CD4-positive, CD25-positive, alpha-beta regulatory T cell (primary cell): ENCODE results near the gene ABCA9. TPM values are rescaled to one million over a fixed set of nuclear protein-coding genes. Genes with fewer than 3 reads are reported as not detected.

Experiments
- ATAC-seq, 2 donors: fragments of 150-1000 bp; cut with Tn5 transposase; one replicate each; pipeline ENCODE4 v1.10.0; 2021; ENCODE audit warnings: low read depth in 2 of 2, moderate number of reproducible peaks in 2 of 2, moderate library complexity in 1 of 2
- DNase-seq, 3 donors: peaks; one replicate each; pipeline versions ENCODE4 v3.0.0 to v3.0.0-alpha.2; 2012 to 2022; ENCODE audit warnings: mixed read lengths in 1 of 3
- H3K27ac ChIP-seq: one replicate; pipeline ENCODE4 v1.7.0; 2013; ENCODE audit warnings: mild to moderate bottlenecking, low read length; ENCODE audit not compliant: insufficient read depth, poor library complexity, severe bottlenecking
- H3K27me3 ChIP-seq: one replicate; pipeline ENCODE4 v1.7.0; 2013; ENCODE audit warnings: low read length; ENCODE audit not compliant: control insufficient read depth, insufficient read depth
- H3K36me3 ChIP-seq: one replicate; pipeline ENCODE4 v1.7.0; 2013; ENCODE audit warnings: mild to moderate bottlenecking, low read length, moderate library complexity; ENCODE audit not compliant: control insufficient read depth, insufficient read depth
- H3K4me1 ChIP-seq: 2 replicates; pipeline ENCODE4 v1.7.0; 2013; ENCODE audit warnings: mild to moderate bottlenecking, low read length; ENCODE audit not compliant: insufficient read depth, control insufficient read depth, poor library complexity, severe bottlenecking
- H3K4me3 ChIP-seq: one replicate; pipeline ENCODE4 v1.7.0; 2013; ENCODE audit warnings: low read depth, mild to moderate bottlenecking, low read length, moderate library complexity
- H3K9me3 ChIP-seq, 2 experiments: 1 replicate in 1 of 2; 2 replicates in 1 of 2; pipeline ENCODE4 v1.7.0; 2013; ENCODE audit warnings: low read length in 2 of 2, mild to moderate bottlenecking in 1 of 2, moderate library complexity in 1 of 2; ENCODE audit not compliant: control insufficient read depth in 2 of 2
- H3K27ac Mint-ChIP-seq, 3 donors: one replicate each; pipeline ENCODE4 v1.8.0; 2020 to 2022; ENCODE audit warnings: mild to moderate bottlenecking in 3 of 3, mixed read lengths in 3 of 3, moderate library complexity in 2 of 3
- H3K27me3 Mint-ChIP-seq: one replicate; pipeline ENCODE4 v1.8.0; 2022; ENCODE audit warnings: mild to moderate bottlenecking, mixed read lengths
- H3K36me3 Mint-ChIP-seq: one replicate; pipeline ENCODE4 v1.8.0; 2020; ENCODE audit warnings: mixed read lengths
- H3K4me1 Mint-ChIP-seq, 4 donors: one replicate each; pipeline ENCODE4 v1.8.0; 2020 to 2022; ENCODE audit warnings: mixed read lengths in 4 of 4, mild to moderate bottlenecking in 1 of 4
- H3K4me3 Mint-ChIP-seq, 4 donors: one replicate each; pipeline ENCODE4 v1.8.0; 2020 to 2022; ENCODE audit warnings: mild to moderate bottlenecking in 4 of 4, mixed read lengths in 4 of 4, moderate library complexity in 3 of 4
- H3K9me3 Mint-ChIP-seq, 7 donors: one replicate each; pipeline ENCODE4 v1.8.0; 2020 to 2022; ENCODE audit warnings: mixed read lengths in 7 of 7, mild to moderate bottlenecking in 3 of 7, moderate library complexity in 2 of 7
- polyA plus RNA-seq, 4 donors: library from polyadenylated mRNA; unstranded; fragments of 300-500 nt; fragmentation: Illumina TruSeq; gene quantifications; one replicate each; pipeline ENCODE4 v1.2.3, GENCODE V29; 2021
- total RNA-seq: library from RNA; stranded (reverse); gene quantifications from one replicate; pipeline ENCODE4 v1.2.3, GENCODE V29; 2022

ABCA9 gene
- total and polyA plus RNA-seq, 5 donors from 2014 or later, result not detected

- ATAC-seq (no peak), DNase-seq (no peak)
- Histone ChIP-seq H3K4me3 (no peak overlapping the region), H3K27me3 (peaks cover 3% of the 10 kb centered on the region), H3K4me1 (no peaks in the 10 kb centered on the region), H3K27ac (no peak overlapping the region), H3K36me3 (no peaks in the 10 kb centered on the region), H3K9me3 (no peaks in the 10 kb centered on the region)
- peaks cover 0 to under 1% (median 0%) of the 10 kb centered on the region in 7 donors for H3K9me3 Mint-ChIP-seq
- no peak overlapping the region for H3K4me3 Mint-ChIP-seq
- H3K27me3 Mint-ChIP-seq, result no peaks in the 10 kb centered on the region
- H3K27ac Mint-ChIP-seq, result no peak overlapping the region
- H3K36me3 Mint-ChIP-seq, result no peaks in the 10 kb centered on the region
- no peaks in the 10 kb centered on the region for H3K4me1 Mint-ChIP-seq
Observed at GRCh38 chr17:69045646-69046045, 15.1 kb downstream of the ABCA9 start.

- ATAC-seq (no peak), DNase-seq (no peak)
- Histone ChIP-seq H3K9me3 (no peaks in the 10 kb centered on the region), H3K4me3 (no peak overlapping the region), H3K4me1 (no peaks in the 10 kb centered on the region), H3K36me3 (no peaks in the 10 kb centered on the region), H3K27ac (no peak overlapping the region), H3K27me3 (peaks cover 1% of the 10 kb centered on the region)
- Mint-ChIP-seq H3K9me3 (peaks cover 0 to 2% (median 0%) of the 10 kb centered on the region in 7 donors), H3K27ac (no peak overlapping the region), H3K27me3 (no peaks in the 10 kb centered on the region), H3K4me1 (no peaks in the 10 kb centered on the region), H3K4me3 (no peak overlapping the region), H3K36me3 (no peaks in the 10 kb centered on the region)
Observed at GRCh38 chr17:69044371-69044770, 16.4 kb downstream of the ABCA9 start.

DNA sequence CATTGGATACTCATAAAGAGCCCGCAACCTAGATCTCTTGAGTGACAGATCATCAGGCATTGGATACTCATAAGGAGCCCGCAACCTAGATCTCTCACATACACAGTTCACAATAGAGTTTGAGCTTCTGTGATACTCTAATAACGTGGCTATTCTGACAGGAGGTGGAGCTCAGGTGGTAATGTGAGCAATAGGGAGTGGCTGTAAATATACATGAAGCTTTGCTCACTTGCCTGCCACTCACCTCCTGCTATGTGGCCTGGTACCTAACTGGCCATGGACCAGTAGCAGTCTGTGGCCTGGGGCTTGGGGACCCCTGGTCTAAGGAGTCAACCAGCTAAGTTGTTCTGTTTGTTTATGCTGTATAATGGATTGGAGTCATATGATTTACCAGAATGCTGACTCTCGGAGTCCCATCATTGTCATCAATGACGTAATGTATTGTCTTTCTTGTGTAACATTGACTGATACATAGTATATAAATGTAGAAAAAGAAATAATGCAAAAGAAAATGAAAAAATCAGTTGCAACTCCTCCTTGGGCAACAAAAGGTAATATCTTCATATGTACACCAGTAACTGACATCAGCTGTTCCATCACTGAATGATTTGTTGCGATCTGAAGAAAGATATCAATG is 17.5 kb downstream of the ABCA9 start:
- Histone ChIP-seq H3K4me3 (no peak overlapping the region), H3K36me3 (no peaks in the 10 kb centered on the region), H3K4me1 (no peaks in the 10 kb centered on the region), H3K9me3 (no peaks in the 10 kb centered on the region), H3K27ac (no peak overlapping the region), H3K27me3 (no peaks in the 10 kb centered on the region)
- Mint-ChIP-seq H3K27me3 (no peaks in the 10 kb centered on the region), H3K9me3 (peaks cover 0 to 4% (median 2%) of the 10 kb centered on the region in 7 donors), H3K4me1 (no peaks in the 10 kb centered on the region), H3K4me3 (no peak overlapping the region), H3K27ac (no peak overlapping the region), H3K36me3 (no peaks in the 10 kb centered on the region)
- no peak for DNase-seq
- no peak for ATAC-seq

DNA sequence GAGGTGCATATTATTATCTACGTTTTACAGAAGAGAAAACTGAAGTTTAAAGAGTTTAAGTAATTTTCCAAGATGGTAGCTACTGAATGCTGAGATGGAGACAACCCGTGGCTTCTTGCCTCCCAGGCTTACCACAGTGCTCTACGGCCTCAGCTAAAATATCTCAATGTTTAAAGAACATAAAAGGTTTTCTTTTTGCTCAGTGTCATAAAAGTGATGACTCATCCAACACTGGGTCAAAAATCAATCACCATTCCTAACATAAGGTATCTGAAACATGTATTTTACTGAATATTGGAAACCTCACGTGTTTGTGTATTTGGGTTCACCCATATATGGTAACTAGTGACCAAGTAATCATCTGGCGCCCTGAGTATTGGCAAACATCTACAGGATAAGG is 18.4 kb downstream of the ABCA9 start:
- no peak for ATAC-seq

GRCh38 chr17:69031839-69032238 is 28.9 kb downstream of the ABCA9 start:
- Histone ChIP-seq H3K9me3 (no peaks in the 10 kb centered on the region), H3K27me3 (no peaks in the 10 kb centered on the region), H3K4me1 (no peaks in the 10 kb centered on the region), H3K4me3 (no peak overlapping the region), H3K27ac (no peak overlapping the region), H3K36me3 (no peaks in the 10 kb centered on the region)
- no peaks in the 10 kb centered on the region for H3K36me3 Mint-ChIP-seq
- H3K27ac Mint-ChIP-seq, result no peak overlapping the region
- peaks cover 10% of the 10 kb centered on the region for H3K27me3 Mint-ChIP-seq
- peaks cover 0 to 8% (median 0%) of the 10 kb centered on the region in 7 donors for H3K9me3 Mint-ChIP-seq
- DNase-seq, result no peak
- ATAC-seq, result no peak
- H3K4me3 Mint-ChIP-seq, result no peak overlapping the region
- no peaks in the 10 kb centered on the region for H3K4me1 Mint-ChIP-seq

More for the DNA sequence above, 18.4 kb downstream of the ABCA9 start:
- Histone ChIP-seq H3K4me3 (no peak overlapping the region), H3K27ac (no peak overlapping the region), H3K36me3 (no peaks in the 10 kb centered on the region), H3K9me3 (no peaks in the 10 kb centered on the region), H3K4me1 (no peaks in the 10 kb centered on the region), H3K27me3 (no peaks in the 10 kb centered on the region)
- Mint-ChIP-seq H3K9me3 (peaks cover under 1 to 4% (median 3%) of the 10 kb centered on the region in 7 donors), H3K36me3 (no peaks in the 10 kb centered on the region), H3K4me1 (no peaks in the 10 kb centered on the region), H3K27me3 (no peaks in the 10 kb centered on the region), H3K4me3 (no peak overlapping the region), H3K27ac (no peak overlapping the region)
- DNase-seq, result no peak

DNA sequence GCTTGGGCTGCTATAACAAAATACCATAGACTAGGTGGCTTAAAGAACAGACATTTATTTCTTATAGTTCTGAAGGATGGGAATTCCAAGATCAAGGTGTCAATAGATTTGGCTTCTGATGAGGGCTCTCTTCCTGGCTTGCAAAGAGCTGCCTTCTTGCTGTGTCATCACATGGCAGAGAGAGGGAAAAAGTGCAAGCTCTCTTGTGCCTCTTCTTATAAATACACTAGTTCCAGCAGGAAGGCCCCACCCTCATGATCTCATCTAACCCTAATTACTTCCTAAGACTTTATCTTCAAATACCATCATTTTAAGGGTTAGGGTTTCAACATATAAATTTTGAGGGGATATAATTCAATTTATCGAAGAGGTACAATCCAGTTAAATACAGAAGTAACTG is 30.6 kb downstream of the ABCA9 start:
- no peaks in the 10 kb centered on the region for H3K36me3 ChIP-seq
- H3K4me3 ChIP-seq, result no peak overlapping the region
- H3K4me1 ChIP-seq, result no peaks in the 10 kb centered on the region
- Mint-ChIP-seq H3K4me1 (no peaks in the 10 kb centered on the region), H3K27ac (no peak overlapping the region), H3K36me3 (no peaks in the 10 kb centered on the region), H3K9me3 (peaks cover 0 to 3% (median 1%) of the 10 kb centered on the region in 7 donors), H3K4me3 (no peak overlapping the region), H3K27me3 (peaks cover 10% of the 10 kb centered on the region)
- H3K27me3 ChIP-seq, result no peaks in the 10 kb centered on the region
- H3K27ac ChIP-seq, result no peak overlapping the region
- ATAC-seq (no peak), DNase-seq (no peak)
- no peaks in the 10 kb centered on the region for H3K9me3 ChIP-seq

DNA sequence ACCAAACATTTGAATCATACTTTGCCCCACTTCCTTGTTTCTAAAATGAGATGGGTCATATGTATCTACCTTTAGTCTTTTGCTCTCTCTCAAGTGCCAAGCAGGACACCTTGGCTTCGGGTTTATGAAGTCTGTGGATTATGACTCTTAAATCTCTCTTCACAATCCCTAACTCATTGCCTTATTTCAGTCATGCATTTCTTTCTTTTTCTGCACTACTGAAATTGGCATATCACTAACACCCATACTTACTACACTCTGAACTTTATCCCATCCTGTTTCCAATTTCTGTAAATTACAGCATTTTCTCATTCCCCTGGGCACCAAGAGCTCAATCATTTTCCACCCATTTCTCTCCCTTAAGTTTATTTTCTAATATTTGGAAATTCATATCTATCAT is 42.0 kb downstream of the ABCA9 start:
- DNase-seq, result no peak

DNA sequence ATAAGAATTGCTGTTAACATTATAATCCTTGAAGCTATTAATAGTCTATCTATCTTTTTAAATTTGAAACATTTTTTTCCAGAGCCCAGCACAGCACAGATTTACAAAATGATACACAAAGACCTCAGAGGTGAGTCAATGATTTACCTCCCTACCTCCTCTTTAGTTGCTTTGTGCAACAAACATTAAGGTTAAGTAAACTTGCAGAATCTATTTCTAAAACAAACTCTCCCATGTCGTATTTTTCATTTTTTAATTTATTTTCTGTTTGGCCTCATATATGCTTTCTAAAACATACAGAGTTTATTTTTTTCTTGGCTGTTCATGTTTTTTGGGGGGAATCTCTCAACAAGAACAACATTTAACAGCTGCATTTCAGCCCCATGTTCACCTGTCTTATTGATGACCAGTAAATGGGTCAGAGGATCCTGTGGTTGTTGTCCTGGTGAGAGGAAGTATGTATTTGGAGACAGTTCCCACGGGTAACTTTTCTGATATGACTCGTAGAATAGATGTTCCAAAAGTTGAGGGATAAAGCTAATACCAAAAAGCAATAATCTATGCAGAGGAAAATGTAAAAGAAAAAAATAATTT is 42.6 kb downstream of the ABCA9 start:
- H3K9me3 ChIP-seq, result no peaks in the 10 kb centered on the region
- no peak overlapping the region for H3K4me3 ChIP-seq
- Mint-ChIP-seq H3K36me3 (no peaks in the 10 kb centered on the region), H3K9me3 (peaks cover 0 to 1% (median 0%) of the 10 kb centered on the region in 7 donors), H3K4me1 (no peaks in the 10 kb centered on the region), H3K27me3 (peaks cover 4% of the 10 kb centered on the region), H3K27ac (no peak overlapping the region), H3K4me3 (no peak overlapping the region)
- no peak overlapping the region for H3K27ac ChIP-seq
- ATAC-seq (no peak), DNase-seq (no peak)
- H3K36me3 ChIP-seq, result no peaks in the 10 kb centered on the region
- H3K4me1 ChIP-seq, result no peaks in the 10 kb centered on the region
- H3K27me3 ChIP-seq, result no peaks in the 10 kb centered on the region

More for the DNA sequence above, 42.0 kb downstream of the ABCA9 start:
- no peaks in the 10 kb centered on the region for H3K27me3 ChIP-seq
- Mint-ChIP-seq H3K36me3 (no peaks in the 10 kb centered on the region), H3K4me1 (no peaks in the 10 kb centered on the region), H3K4me3 (no peak overlapping the region), H3K9me3 (peaks cover 0 to 1% (median 0%) of the 10 kb centered on the region in 7 donors), H3K27me3 (peaks cover 4% of the 10 kb centered on the region), H3K27ac (no peak overlapping the region)
- H3K36me3 ChIP-seq, result no peaks in the 10 kb centered on the region
- H3K9me3 ChIP-seq, result no peaks in the 10 kb centered on the region
- H3K27ac ChIP-seq, result no peak overlapping the region
- H3K4me3 ChIP-seq, result no peak overlapping the region
- no peaks in the 10 kb centered on the region for H3K4me1 ChIP-seq
- ATAC-seq, result no peak
